Mammary epithelial cell (primary cell): ENCODE results near the gene L3MBTL3.

Experiments
- EZH2 ChIP-seq: IDR thresholded peaks from 2 replicates; pipeline ENCODE4 v1.6.1; 2012; ENCODE audit warnings: low read length, inconsistent platforms, borderline replicate concordance
- TF ChIP-seq, protein P1 (sequence below), 2 donors: IDR thresholded peaks in 1 of 2; conservative IDR thresholded peaks in 1 of 2; 2 replicates each; pipeline ENCODE4 v1.5.1; 2011 to 2012; ENCODE audit warnings: inconsistent platforms in 2 of 2, low read length in 2 of 2, mild to moderate bottlenecking in 2 of 2, control low read depth in 1 of 2, low read depth in 1 of 2; ENCODE audit not compliant: insufficient read depth in 1 of 2; ENCODE audit errors: extremely low read depth in 1 of 2

- TF ChIP-seq, protein P1, sequence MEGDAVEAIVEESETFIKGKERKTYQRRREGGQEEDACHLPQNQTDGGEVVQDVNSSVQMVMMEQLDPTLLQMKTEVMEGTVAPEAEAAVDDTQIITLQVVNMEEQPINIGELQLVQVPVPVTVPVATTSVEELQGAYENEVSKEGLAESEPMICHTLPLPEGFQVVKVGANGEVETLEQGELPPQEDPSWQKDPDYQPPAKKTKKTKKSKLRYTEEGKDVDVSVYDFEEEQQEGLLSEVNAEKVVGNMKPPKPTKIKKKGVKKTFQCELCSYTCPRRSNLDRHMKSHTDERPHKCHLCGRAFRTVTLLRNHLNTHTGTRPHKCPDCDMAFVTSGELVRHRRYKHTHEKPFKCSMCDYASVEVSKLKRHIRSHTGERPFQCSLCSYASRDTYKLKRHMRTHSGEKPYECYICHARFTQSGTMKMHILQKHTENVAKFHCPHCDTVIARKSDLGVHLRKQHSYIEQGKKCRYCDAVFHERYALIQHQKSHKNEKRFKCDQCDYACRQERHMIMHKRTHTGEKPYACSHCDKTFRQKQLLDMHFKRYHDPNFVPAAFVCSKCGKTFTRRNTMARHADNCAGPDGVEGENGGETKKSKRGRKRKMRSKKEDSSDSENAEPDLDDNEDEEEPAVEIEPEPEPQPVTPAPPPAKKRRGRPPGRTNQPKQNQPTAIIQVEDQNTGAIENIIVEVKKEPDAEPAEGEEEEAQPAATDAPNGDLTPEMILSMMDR (conservative IDR thresholded peaks at IDR 0.05 in 1 of 2, IDR thresholded peaks at IDR 0.05 in 1 of 2; ENCODE audit: extremely low read depth in 1 of 2, insufficient read depth in 1 of 2, low read depth in 1 of 2, low read length in 2 of 2) = no peak
- no peak for TF ChIP-seq EZH2
Observed at GRCh38 chr6:130185658-130186057, 167.3 kb downstream of the L3MBTL3 start.
